Testis (tissue), 3 donors: ENCODE measurements around the gene RRP1. TPM values are rescaled to one million over a fixed set of nuclear protein-coding genes. Genes with fewer than 3 reads are reported as not detected.

Experiments used
- DNase-seq: peaks from one replicate; pipeline ENCODE4 v3.0.0-alpha.2; 2019
- H3K27ac ChIP-seq, 2 donors: fragments of 200-600 bp; sonication (generic); one replicate each; pipeline ENCODE4 v1.5.1; 2019
- H3K27me3 ChIP-seq: fragments of 200-600 bp; sonication (generic); one replicate; pipeline ENCODE4 v1.5.1; 2019
- H3K36me3 ChIP-seq: fragments of 200-600 bp; sonication (generic); one replicate; pipeline ENCODE4 v1.5.1; 2017; ENCODE audit warnings: low read depth; ENCODE audit errors: missing control alignments
- H3K4me1 ChIP-seq: fragments of 200-600 bp; sonication (generic); one replicate; pipeline ENCODE4 v1.5.1; 2019
- H3K4me3 ChIP-seq, 2 donors: fragments of 200-600 bp; sonication (generic); one replicate each; pipeline ENCODE4 v1.5.1; 2017 to 2019
- H3K9me3 ChIP-seq: fragments of 200-600 bp; sonication (generic); one replicate; pipeline ENCODE4 v1.5.1; 2017
- POLR2A ChIP-seq: fragments of 450-650 bp; IDR thresholded peaks from one replicate; pipeline ENCODE4 v1.6.1; 2017; ENCODE audit warnings: antibody characterized with exemption, mild to moderate bottlenecking, moderate library complexity
- WGBS, 2 donors: methylation state at CpG; one replicate each; pipeline ENCODE4 v1.1.5; 2018; 5-methylcytosine and 5-hydroxymethylcytosine counted together
- intact Hi-C: fragments of 100-400 bp; cut with DNase I; formaldehyde crosslinking; loops from one replicate; pipeline ENCODE4 v1.15.1; 2023; ENCODE audit warnings: low total_unique reads
- polyA plus RNA-seq: library from polyadenylated mRNA; stranded (reverse); fragments of 350-450 nt; fragmentation: Illumina TruSeq; extraction: RNeasy Lipid Tissue Mini Kit (QIAGEN cat#74804); gene quantifications from one replicate; pipeline ENCODE4 v1.2.3, GENCODE V29; 2014; ENCODE audit warnings: low read depth, low replicate concordance; ENCODE audit not compliant: insufficient read depth
- total RNA-seq, 2 donors: library from RNA; depleted of rRNA; stranded (reverse); fragments of >200 nt; gene quantifications; one replicate each; pipeline ENCODE4 v1.2.3, GENCODE V29; 2016
- TF ChIP-seq, protein P1 (sequence below), 3 experiments: fragments of 450-650 bp in 2 of 3; fragments of 200-600 bp in 1 of 3; sonication (generic) in 1 of 3; IDR thresholded peaks; one replicate each; pipeline ENCODE4 v1.5.1; 2016 to 2019; ENCODE audit warnings: antibody characterized with exemption in 3 of 3, mild to moderate bottlenecking in 2 of 3, moderate library complexity in 1 of 3

The RRP1 gene
- total and polyA plus RNA-seq, 3 donors from 2014 or later = 21.1 to 40.2 (median 33.6) TPM

DNA sequence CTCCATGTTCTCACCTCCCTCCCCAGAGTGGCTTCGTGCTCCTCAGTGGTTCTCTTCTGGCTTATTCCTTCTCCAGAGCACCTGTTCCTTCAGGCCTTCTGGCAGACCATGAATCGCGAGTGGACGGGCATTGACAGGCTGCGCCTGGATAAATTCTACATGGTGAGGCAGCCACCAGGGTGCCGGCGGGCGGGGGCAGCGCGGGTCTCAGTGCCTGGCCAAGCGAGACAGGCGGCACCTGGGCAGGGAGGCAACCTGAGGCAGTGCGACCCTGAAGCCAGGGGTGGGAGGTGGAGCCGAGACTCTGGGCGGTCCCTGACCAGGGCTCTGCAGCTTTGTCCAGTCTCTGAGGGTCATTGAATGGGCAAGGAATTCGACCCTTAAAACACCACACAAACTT, 3.9 kb downstream of the RRP1 start:
- Histone ChIP-seq H3K36me3 (no peaks in the 10 kb centered on the region), H3K27me3 (no peaks in the 10 kb centered on the region), H3K4me3 (no peak overlapping the region), H3K4me1 (peaks cover 15% of the 10 kb centered on the region), H3K27ac (no peak overlapping the region), H3K9me3 (no peaks in the 10 kb centered on the region)
- intact Hi-C loops = no loop called here
- TF ChIP-seq, protein P1, sequence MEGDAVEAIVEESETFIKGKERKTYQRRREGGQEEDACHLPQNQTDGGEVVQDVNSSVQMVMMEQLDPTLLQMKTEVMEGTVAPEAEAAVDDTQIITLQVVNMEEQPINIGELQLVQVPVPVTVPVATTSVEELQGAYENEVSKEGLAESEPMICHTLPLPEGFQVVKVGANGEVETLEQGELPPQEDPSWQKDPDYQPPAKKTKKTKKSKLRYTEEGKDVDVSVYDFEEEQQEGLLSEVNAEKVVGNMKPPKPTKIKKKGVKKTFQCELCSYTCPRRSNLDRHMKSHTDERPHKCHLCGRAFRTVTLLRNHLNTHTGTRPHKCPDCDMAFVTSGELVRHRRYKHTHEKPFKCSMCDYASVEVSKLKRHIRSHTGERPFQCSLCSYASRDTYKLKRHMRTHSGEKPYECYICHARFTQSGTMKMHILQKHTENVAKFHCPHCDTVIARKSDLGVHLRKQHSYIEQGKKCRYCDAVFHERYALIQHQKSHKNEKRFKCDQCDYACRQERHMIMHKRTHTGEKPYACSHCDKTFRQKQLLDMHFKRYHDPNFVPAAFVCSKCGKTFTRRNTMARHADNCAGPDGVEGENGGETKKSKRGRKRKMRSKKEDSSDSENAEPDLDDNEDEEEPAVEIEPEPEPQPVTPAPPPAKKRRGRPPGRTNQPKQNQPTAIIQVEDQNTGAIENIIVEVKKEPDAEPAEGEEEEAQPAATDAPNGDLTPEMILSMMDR (IDR thresholded peaks at IDR 0.05) = no peak
- no peak for TF ChIP-seq POLR2A
- DNase-seq = no peak
- 94 to 96% methylated on average over 10 to 16 of the region's 16 CpGs for WGBS, 2 donors

DNA sequence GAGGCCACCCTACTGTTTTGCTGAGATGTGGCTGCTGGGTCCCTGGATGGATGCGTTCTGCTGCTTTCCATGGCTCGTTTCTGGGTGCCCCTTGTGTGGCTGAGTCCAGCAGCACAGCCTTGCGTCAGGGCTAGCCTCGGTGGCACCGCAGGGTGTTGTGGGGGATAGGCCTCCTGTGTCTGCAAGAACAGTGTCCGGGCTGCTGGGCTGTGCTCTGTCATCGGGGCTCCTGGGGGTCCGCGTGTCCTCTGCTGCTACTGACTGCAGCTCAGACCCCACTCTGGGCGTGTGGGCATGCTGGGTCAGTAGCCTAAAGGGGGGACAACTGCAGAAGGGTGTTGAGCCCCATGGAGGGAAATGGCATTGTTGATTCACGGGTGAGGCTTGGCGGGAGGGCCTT, 4.9 kb downstream of the RRP1 start:
- no peaks in the 10 kb centered on the region for H3K27me3 ChIP-seq
- H3K4me1 ChIP-seq = peaks cover 15% of the 10 kb centered on the region
- DNase-seq = no peak
- H3K27ac ChIP-seq = no peak overlapping the region
- H3K36me3 ChIP-seq = no peaks in the 10 kb centered on the region
- 67 to 93% methylated on average over 4 to 12 of the region's 12 CpGs for WGBS, 2 donors
- no peaks in the 10 kb centered on the region for H3K9me3 ChIP-seq
- no peak overlapping the region for H3K4me3 ChIP-seq
- TF ChIP-seq, protein P1 (IDR thresholded peaks at IDR 0.05) = no peak
- TF ChIP-seq POLR2A = no peak
- intact Hi-C loops = no loop called here

DNA sequence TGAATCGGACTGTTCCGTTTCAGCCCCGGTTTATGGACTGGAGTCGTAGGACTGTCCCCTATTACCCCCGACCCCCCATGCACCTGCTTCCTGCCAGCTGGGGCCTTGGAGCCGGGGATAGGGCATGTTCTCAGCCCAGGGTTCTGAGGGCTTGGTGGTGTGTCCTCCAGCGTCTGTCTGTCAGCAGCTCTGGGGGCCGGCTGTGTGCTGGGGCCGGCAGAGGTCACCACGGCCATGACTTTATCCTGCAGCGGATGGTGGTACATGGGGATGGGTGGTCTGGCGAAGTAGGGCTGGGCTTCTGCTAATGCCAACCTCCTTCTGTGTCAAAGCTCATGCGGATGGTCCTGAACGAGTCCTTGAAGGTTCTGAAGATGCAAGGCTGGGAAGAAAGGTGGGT, 5.5 kb downstream of the RRP1 start:
- H3K4me3 ChIP-seq = no peak overlapping the region
- intact Hi-C loops = no loop called here
- 84 to 90% methylated on average over 9 to 14 of the region's 14 CpGs for WGBS, 2 donors
- H3K36me3 ChIP-seq = no peaks in the 10 kb centered on the region
- TF ChIP-seq POLR2A = no peak
- TF ChIP-seq, protein P1 (IDR thresholded peaks at IDR 0.05) = no peak
- H3K27me3 ChIP-seq = no peaks in the 10 kb centered on the region
- H3K9me3 ChIP-seq = no peaks in the 10 kb centered on the region
- H3K27ac ChIP-seq = no peak overlapping the region
- DNase-seq = no peak
- peaks cover 15% of the 10 kb centered on the region for H3K4me1 ChIP-seq

DNA sequence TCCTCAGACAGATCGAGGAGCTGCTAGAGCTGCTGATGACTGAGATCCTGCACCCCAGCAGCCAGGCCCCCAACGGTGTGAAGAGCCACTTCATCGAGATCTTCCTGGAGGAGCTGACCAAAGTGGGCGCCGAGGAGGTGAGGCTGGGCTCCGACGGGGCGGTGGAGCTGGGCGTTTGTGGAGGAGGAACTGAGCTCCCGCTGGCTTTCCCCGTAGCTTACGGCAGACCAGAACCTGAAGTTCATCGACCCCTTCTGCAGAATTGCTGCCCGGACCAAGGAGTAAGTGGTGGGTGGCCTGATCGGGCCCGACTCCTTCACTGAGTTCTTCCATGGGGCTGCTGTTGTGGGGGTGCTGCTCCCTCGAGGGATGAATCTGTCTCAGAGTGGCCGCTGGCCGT, 8.0 kb downstream of the RRP1 start:
- peaks cover 3% of the 10 kb centered on the region for H3K4me1 ChIP-seq
- H3K27me3 ChIP-seq = no peaks in the 10 kb centered on the region
- no peaks in the 10 kb centered on the region for H3K36me3 ChIP-seq
- no peaks in the 10 kb centered on the region for H3K9me3 ChIP-seq
- no peak for TF ChIP-seq POLR2A
- TF ChIP-seq, protein P1 (IDR thresholded peaks at IDR 0.05) = no peak
- WGBS, 2 donors = 89 to 93% methylated on average over 10 to 19 of the region's 19 CpGs
- no peak overlapping the region for H3K4me3 ChIP-seq
- DNase-seq = no peak
- no peak overlapping the region for H3K27ac ChIP-seq
- intact Hi-C loops = no loop called here

DNA sequence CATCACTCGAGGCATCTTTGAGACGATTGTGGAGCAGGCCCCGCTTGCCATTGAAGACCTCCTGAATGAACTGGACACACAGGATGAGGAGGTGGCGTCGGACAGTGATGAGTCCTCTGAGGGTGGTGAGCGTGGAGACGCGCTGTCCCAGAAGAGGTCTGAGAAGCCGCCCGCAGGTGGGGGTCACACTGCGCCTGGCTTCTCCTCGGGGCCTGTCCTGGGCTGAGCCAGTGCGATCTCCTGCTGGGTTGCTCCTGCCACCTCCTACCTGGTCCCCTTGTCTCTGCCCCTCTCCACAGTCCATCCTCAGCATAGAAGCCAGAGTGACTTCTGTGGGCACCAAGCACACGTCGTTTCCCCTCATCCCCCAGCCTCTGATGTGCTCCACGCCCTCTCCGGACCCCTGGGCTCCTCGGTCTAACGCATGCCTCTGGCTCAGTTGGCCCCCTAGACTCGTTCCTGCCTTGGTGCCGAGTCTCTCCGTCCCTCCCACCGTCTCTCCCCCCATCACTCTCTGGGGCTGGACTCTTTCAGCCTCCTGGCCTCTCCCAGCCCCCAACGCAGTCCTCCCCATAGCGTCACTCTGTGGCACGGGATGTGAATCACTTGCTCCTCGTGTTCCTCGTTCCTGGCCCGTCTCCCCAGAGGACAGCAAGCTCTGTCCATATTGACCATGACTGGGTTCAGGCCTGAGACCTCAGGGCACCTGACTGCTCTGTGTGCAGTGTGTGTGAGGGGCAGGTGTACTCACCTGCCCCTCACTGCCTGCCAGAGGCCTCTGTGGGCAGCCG, 8.7 kb downstream of the RRP1 start:
- Histone ChIP-seq H3K36me3 (no peaks in the 10 kb centered on the region), H3K27me3 (no peaks in the 10 kb centered on the region), H3K4me1 (peaks cover 3% of the 10 kb centered on the region), H3K4me3 (no peak overlapping the region), H3K9me3 (no peaks in the 10 kb centered on the region), H3K27ac (no peak overlapping the region)
- TF ChIP-seq POLR2A = no peak
- TF ChIP-seq, protein P1 (IDR thresholded peaks at IDR 0.05) = no peak
- 94 to 96% methylated on average over 29 to 30 of the region's 30 CpGs for WGBS, 2 donors
- intact Hi-C loops = no loop called here
- no peak for DNase-seq
